GM12892 (cell line): ENCODE results near the gene GASK1A.
A peak's percentile ranks its signal among the peaks of the same experiment; 100 is the strongest.
"Not testable (repeated sequence)": the region's sequence is repeated elsewhere in the genome, so short reads cannot be mapped to it uniquely, and the experiment has no call there.

Experiments
- DNase-seq: peaks from one replicate; pipeline ENCODE4 v3.0.0; 2011; ENCODE audit not compliant: insufficient read length
- FAIRE-seq: peaks from 2 replicates; lab custom pipeline; 2011; peaks lifted over from hg19 to GRCh38; lab: Jason Lieb, UNC
- POLR2A ChIP-seq: IDR thresholded peaks from 2 replicates; pipeline ENCODE4 v1.6.1; 2011; ENCODE audit warnings: low read depth, low read length, control low read depth
- POLR2AphosphoS5 ChIP-seq: IDR thresholded peaks from 2 replicates; pipeline ENCODE4 v1.6.1; 2011; ENCODE audit warnings: low read depth, low read length, control low read depth
- TAF1 ChIP-seq: IDR thresholded peaks from 2 replicates; pipeline ENCODE4 v1.6.1; 2011; ENCODE audit warnings: low read depth, mild to moderate bottlenecking, control low read depth, low read length, borderline replicate concordance

Gene GASK1A

GRCh38 chr3:43038010-43038409 is 58.9 kb downstream of the GASK1A start:
- peak; percentile 90 for FAIRE-seq

GRCh38 chr3:43041517-43041916 is 62.4 kb downstream of the GASK1A start:
- TF ChIP-seq TAF1 (no peak), POLR2A (no peak), POLR2AphosphoS5 (no peak)
- DNase-seq (no peak), FAIRE-seq (no peak)

More at GRCh38 chr3:43038010-43038409, 58.9 kb downstream of the GASK1A start:
- no peak for TF ChIP-seq TAF1
- no peak for TF ChIP-seq POLR2A
- no peak for TF ChIP-seq POLR2AphosphoS5
- no peak for DNase-seq

- DNase-seq, result no peak
- no peak for FAIRE-seq
- TF ChIP-seq POLR2AphosphoS5 (no peak), TAF1 (no peak), POLR2A (no peak)
Measured at GRCh38 chr3:43043071-43043766, 64.1 kb downstream of the GASK1A start.

GRCh38 chr3:43043793-43044192 is 64.7 kb downstream of the GASK1A start:
- TF ChIP-seq POLR2A (no peak), POLR2AphosphoS5 (no peak), TAF1 (no peak)

GRCh38 chr3:43045079-43045478 is 66.0 kb downstream of the GASK1A start:
- DNase-seq, FAIRE-seq: not testable (repeated sequence)

More at GRCh38 chr3:43043793-43044192, 64.7 kb downstream of the GASK1A start:
- DNase-seq, result no peak
- FAIRE-seq, result no peak

GRCh38 chr3:43046583-43046982 is 67.5 kb downstream of the GASK1A start:
- TF ChIP-seq TAF1 (no peak), POLR2A (no peak), POLR2AphosphoS5 (no peak)
- no peak for FAIRE-seq
- no peak for DNase-seq

- DNase-seq (no peak), FAIRE-seq (no peak)
- TF ChIP-seq POLR2A (no peak), POLR2AphosphoS5 (no peak), TAF1 (no peak)
Measured at GRCh38 chr3:43048470-43048869, 69.4 kb downstream of the GASK1A start.

- no peak for TF ChIP-seq POLR2AphosphoS5
- no peak for TF ChIP-seq POLR2A
- TF ChIP-seq TAF1, result no peak
- FAIRE-seq (no peak), DNase-seq (no peak)
Measured at GRCh38 chr3:43053291-43053690, 74.2 kb downstream of the GASK1A start.

- DNase-seq (no peak), FAIRE-seq (no peak)
- no peak for TF ChIP-seq TAF1
- TF ChIP-seq POLR2A, result no peak
Measured at GRCh38 chr3:43054754-43055153, 75.6 kb downstream of the GASK1A start.

- TF ChIP-seq POLR2A, result no peak
- TF ChIP-seq TAF1, result no peak
- TF ChIP-seq POLR2AphosphoS5, result no peak
- DNase-seq, result no peak
- no peak for FAIRE-seq
Measured at GRCh38 chr3:43055393-43055792, 76.3 kb downstream of the GASK1A start.

GRCh38 chr3:43055806-43056770 is 77.0 kb downstream of the GASK1A start:
- no peak for FAIRE-seq
- TF ChIP-seq POLR2A (no peak), TAF1 (no peak), POLR2AphosphoS5 (no peak)
- DNase-seq, result no peak

- DNase-seq (no peak), FAIRE-seq (no peak)
- TF ChIP-seq POLR2A (no peak), POLR2AphosphoS5 (no peak), TAF1 (no peak)
Measured at GRCh38 chr3:43059456-43059855, 80.3 kb downstream of the GASK1A start.
